ENCODE data around the gene CLEC16A.
"Not testable (repeated sequence)": the region's sequence is repeated elsewhere in the genome, so short reads cannot be mapped to it uniquely, and the experiment has no call there.

The CLEC16A gene

DNA sequence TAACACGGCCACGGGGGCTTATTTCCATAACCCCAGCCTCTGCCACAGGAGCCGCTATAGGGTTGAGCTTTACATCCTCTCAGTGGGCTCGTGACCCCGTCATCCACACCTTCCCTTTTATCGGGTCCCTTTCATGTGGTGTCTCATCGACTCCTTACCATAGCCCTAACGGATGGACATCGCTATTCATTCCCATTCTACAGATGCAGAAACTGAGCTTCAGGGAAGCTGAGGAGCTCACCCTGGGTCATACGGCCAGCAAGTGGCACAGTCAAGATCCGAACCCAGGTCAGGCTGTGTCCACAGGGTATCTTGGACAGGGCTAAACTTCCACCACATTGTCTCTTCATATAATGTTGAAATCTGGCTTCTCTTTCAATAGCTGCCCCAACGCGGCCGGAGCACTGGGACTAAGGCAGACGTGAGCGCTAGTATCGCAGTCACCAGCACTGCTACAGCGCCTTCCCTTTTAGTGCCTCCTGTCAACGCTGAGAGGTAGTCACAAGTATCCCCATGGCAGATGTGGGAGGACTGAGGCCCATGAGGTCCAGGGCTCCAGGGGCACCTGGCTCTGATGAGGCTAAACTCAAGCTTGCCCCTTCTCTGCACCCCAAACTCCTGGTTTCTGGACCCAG, 260.8 kb downstream of the CLEC16A start:
- FAIRE-seq (no peak), DNase-seq (ENCODE audit: insufficient read length, low spot score) (no peak)

DNA sequence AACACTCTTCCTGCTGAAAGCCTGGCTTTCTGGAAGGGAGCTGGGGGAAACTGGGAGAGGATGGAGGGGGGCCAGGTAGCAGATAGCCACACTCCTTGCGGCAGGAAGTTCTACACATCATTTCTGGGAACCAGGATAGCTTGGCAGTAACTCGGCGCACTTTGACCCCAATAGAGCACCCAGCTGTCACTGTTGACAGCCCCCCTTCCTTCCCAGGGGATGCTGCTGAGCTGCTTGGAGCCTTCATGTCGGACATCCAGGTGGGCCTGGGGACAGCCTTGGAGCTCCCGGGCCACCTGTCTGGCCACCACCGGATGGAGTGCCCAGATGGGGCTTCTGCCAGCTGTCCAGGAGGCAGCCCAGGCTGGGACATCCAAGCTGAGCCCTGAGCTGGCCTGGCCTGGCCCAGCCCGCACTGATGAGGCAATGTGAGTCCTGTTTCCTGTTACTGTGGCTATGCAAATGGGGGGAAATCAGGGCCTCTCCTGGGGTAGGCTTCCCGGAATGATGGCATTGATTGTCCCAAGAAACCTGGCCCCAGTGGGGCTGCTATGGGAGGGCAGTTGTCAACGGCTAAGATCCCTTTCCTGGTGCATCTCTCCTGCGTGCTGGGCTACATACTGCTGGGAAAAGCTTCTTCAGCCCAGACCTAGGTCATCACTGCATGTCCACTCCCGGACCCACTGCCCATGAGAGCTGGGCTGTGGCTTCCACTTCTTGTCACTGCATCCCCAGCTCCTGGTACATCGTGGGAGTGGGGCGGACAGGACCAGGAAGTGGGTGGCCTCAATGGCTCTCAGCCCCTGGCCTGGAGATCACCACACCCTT, 261.6 kb downstream of the CLEC16A start:
- no peak for DNase-seq (ENCODE audit: insufficient read length, low spot score)
- no peak for FAIRE-seq

- DNase-seq (ENCODE audit: insufficient read length, low spot score): no peak
- no peak for FAIRE-seq
These were observed 263.3 kb downstream of the CLEC16A start for GRCh38 chr16:11207646-11208045.

GRCh38 chr16:11208916-11209665, 264.7 kb downstream of the CLEC16A start:
- no peak for FAIRE-seq

GRCh38 chr16:11210260-11210659, 265.9 kb downstream of the CLEC16A start:
- DNase-seq (ENCODE audit: insufficient read length, low spot score) (no peak), FAIRE-seq (no peak)

More at GRCh38 chr16:11208916-11209665, 264.7 kb downstream of the CLEC16A start:
- DNase-seq (ENCODE audit: insufficient read length, low spot score): no peak

DNA sequence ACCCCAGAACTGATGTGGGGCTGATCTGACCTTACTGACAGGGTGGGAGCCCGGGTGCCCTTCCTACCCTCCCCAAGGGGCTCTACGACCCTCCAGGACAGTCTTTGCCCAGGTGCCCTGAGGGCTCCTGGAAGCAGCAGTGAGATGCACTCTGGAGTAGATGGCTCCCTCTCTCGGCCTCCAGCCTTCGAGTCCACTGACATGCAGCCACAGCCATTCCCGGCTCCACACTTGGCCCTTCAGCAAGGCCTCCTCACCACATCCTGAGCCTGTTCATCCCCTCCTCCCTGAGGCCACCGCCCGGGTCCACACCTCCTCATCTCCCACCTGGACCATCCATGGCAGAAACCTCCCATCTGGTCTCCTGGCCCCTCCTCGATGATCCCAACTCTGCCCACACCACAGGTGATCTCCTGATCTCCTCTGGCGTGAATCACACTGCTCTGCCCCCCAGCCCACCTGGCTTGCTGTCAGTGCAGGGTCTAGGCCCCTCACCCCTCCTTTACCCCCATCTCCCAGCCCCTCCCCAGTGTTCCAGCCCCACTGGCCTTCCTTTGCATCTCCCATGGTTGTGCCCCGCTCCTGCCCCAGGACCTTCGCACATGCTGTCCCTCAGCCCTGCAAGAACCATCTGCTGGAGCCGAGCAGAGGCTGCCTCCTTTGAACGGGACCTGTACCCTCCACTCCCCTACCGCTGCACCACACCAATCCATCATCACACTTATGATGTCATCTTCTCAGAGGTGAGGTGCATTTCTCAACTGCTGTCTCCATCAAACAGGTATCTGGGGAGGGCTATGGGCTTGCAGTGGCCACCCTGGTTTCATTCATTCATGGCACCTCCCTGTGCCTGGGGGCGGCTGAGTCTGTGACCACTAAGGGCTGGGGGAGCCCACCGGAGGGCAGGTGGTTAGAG, 267.0 kb downstream of the CLEC16A start:
- FAIRE-seq (no peak), DNase-seq (ENCODE audit: insufficient read length, low spot score) (no peak)

- FAIRE-seq (no peak), DNase-seq (ENCODE audit: insufficient read length, low spot score) (no peak)
These were observed 267.8 kb downstream of the CLEC16A start for GRCh38 chr16:11211977-11212797.

DNA sequence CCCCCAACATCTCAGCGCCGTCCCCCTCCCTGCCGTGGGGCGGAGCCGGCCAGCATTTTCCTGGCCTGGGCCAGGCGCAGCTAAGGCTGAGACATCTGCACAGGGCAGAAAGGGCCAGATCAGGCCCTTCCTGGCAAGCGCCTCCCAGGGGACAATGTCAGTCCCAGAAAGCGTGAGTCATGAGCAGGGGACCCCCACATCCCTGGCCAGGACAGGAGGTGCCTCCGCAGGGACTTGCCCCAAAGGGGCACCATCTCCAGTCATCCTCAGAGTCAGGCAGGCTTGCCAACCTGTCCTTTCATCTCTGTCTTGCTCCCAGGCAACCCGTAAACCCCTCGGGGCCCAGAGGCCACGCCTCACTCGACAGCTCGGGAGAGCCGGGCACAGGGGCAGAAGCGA, 268.4 kb downstream of the CLEC16A start:
- FAIRE-seq: no peak

GRCh38 chr16:11213373-11213772, 269.0 kb downstream of the CLEC16A start:
- DNase-seq (ENCODE audit: insufficient read length, low spot score) (no peak), FAIRE-seq (no peak)

More for the DNA sequence above, 268.4 kb downstream of the CLEC16A start:
- DNase-seq (ENCODE audit: insufficient read length, low spot score): no peak

GRCh38 chr16:11213799-11214198, 269.4 kb downstream of the CLEC16A start:
- DNase-seq (ENCODE audit: insufficient read length, low spot score): no peak
- FAIRE-seq: no peak

- DNase-seq (ENCODE audit: insufficient read length, low spot score): no peak
- no peak for FAIRE-seq
These were observed 271.7 kb downstream of the CLEC16A start for GRCh38 chr16:11215935-11216556.

- no peak for FAIRE-seq
- DNase-seq (ENCODE audit: insufficient read length, low spot score): no peak
These were observed 273.6 kb downstream of the CLEC16A start for GRCh38 chr16:11217651-11218603.

- DNase-seq (ENCODE audit: insufficient read length, low spot score): no peak
- FAIRE-seq: no peak
These were observed 274.2 kb downstream of the CLEC16A start for GRCh38 chr16:11218604-11218962.

DNA sequence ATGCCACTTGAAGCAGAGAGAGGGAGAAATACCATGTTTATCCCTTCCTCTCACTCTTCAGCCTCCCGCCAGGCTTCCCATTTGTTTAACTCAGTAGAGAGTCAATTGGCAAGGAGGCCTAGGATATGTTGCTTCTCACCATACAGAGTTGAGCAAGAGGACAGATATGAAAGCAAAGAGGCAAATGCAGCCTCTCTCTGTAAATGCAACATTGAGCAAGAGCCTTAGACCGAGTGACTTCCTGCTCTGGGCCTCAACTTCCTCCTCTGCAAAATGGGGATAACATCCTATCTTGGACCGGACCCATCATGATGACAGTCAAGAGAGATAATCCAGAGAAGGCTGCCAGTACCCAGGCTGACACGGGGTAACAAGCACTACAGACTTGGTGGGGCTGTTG, 274.8 kb downstream of the CLEC16A start:
- no peak for DNase-seq (ENCODE audit: insufficient read length, low spot score)
- FAIRE-seq: no peak

- not testable (repeated sequence) for DNase-seq (ENCODE audit: insufficient read length, low spot score); FAIRE-seq
These were observed 276.1 kb downstream of the CLEC16A start for GRCh38 chr16:11220507-11220906.

GRCh38 chr16:11224096-11224893, 279.9 kb downstream of the CLEC16A start:
- FAIRE-seq: no peak

More at GRCh38 chr16:11224096-11224893, 279.9 kb downstream of the CLEC16A start:
- no peak for DNase-seq (ENCODE audit: insufficient read length, low spot score)
